Breast epithelium (tissue), 3 donors: ENCODE results near the gene CUBN.

ENCODE experiments used
- POLR2AphosphoS5 ChIP-seq, 3 donors: sonication (generic); formaldehyde crosslinking; IDR thresholded peaks; one replicate each; pipeline ENCODE4 v1.6.1; 2017; ENCODE audit warnings: antibody characterized with exemption in 3 of 3
- TF ChIP-seq, protein P1 (sequence below), 3 donors: fragments of 450-650 bp; IDR thresholded peaks; one replicate each; pipeline ENCODE4 v1.5.1; 2016 to 2017; ENCODE audit warnings: antibody characterized with exemption in 3 of 3, mild to moderate bottlenecking in 3 of 3, moderate library complexity in 3 of 3

DNA sequence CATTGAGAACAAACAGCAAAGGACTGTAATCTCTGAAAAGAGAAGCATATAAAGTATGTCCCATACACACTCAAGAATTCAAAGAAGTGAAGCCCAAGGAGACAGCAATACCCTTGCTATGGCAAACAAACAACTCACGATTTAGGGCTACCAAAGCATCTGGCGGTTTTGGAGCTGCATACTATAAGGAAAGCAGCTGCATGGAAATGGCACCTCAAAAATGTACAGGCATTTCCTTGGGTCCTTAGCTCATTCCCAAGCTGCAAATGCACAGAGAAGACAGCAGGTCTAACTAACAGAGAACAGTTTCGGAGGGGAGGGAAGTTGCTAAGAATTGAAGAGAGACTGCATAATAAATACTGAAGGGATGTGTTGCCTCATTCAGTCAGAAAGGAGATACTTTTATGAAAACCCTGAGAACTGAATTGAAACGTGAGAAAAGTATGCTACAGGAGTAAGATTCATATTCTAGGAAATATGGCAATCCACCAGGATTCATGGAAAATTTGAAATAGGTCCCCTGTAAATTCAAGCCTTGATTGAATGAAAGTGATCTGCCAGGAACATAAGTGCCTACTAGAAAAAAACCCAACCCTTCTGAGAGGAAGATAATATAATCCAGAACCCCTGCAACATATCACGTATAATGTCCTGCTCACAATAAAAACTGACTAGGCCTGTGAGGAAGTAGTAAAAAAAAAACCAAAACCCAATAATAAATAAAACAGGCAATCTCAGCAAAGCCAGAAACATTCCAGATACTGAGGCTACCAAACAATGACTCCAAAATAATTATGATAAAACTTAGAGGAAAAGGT is 36.4 kb downstream of the CUBN start:
- TF ChIP-seq POLR2AphosphoS5 (IDR thresholded peaks at IDR 0.05) = no peak
- TF ChIP-seq, protein P1, sequence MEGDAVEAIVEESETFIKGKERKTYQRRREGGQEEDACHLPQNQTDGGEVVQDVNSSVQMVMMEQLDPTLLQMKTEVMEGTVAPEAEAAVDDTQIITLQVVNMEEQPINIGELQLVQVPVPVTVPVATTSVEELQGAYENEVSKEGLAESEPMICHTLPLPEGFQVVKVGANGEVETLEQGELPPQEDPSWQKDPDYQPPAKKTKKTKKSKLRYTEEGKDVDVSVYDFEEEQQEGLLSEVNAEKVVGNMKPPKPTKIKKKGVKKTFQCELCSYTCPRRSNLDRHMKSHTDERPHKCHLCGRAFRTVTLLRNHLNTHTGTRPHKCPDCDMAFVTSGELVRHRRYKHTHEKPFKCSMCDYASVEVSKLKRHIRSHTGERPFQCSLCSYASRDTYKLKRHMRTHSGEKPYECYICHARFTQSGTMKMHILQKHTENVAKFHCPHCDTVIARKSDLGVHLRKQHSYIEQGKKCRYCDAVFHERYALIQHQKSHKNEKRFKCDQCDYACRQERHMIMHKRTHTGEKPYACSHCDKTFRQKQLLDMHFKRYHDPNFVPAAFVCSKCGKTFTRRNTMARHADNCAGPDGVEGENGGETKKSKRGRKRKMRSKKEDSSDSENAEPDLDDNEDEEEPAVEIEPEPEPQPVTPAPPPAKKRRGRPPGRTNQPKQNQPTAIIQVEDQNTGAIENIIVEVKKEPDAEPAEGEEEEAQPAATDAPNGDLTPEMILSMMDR (IDR thresholded peaks at IDR 0.05) = no peak
